GM18520 (cell line): ENCODE measurements around the gene BCL2L2.
"Not testable (repeated sequence)": the region's sequence is repeated elsewhere in the genome, so short reads cannot be mapped to it uniquely, and the experiment has no call there.

Experiments used
- ATAC-seq: cut with Tn5 transposase; IDR thresholded peaks from one replicate; pipeline ENCODE4 v1.9.1; 2021; ENCODE audit not compliant: unreplicated experiment

The BCL2L2 gene

GRCh38 chr14:23324455-23324846 lies 17.8 kb downstream of the BCL2L2 start:
- no peak for ATAC-seq

- ATAC-seq = no peak
These were observed 18.4 kb downstream of the BCL2L2 start for GRCh38 chr14:23324993-23325392.

- ATAC-seq = not testable (repeated sequence)
These were observed 19.1 kb downstream of the BCL2L2 start for GRCh38 chr14:23325746-23326145.

GRCh38 chr14:23326491-23327332 lies 20.1 kb downstream of the BCL2L2 start:
- no peak for ATAC-seq

- no peak for ATAC-seq
These were observed 21.5 kb downstream of the BCL2L2 start for GRCh38 chr14:23327947-23328744.

GRCh38 chr14:23335623-23336022 lies 29.0 kb downstream of the BCL2L2 start:
- no peak for ATAC-seq

- no peak for ATAC-seq
These were observed 33.1 kb downstream of the BCL2L2 start for GRCh38 chr14:23339506-23340268.

- ATAC-seq = no peak
These were observed 37.8 kb downstream of the BCL2L2 start for GRCh38 chr14:23344481-23344880.

GRCh38 chr14:23345987-23346692 lies 39.5 kb downstream of the BCL2L2 start:
- no peak for ATAC-seq

- ATAC-seq = no peak
These were observed 40.2 kb downstream of the BCL2L2 start for GRCh38 chr14:23346693-23347405.

GRCh38 chr14:23347406-23348296 lies 41.0 kb downstream of the BCL2L2 start:
- ATAC-seq = no peak

GRCh38 chr14:23348297-23348655 lies 41.6 kb downstream of the BCL2L2 start:
- ATAC-seq = no peak

- ATAC-seq = no peak
These were observed 42.7 kb downstream of the BCL2L2 start for GRCh38 chr14:23349156-23349845.

GRCh38 chr14:23351681-23352505 lies 45.3 kb downstream of the BCL2L2 start:
- no peak for ATAC-seq

GRCh38 chr14:23352506-23353432 lies 46.1 kb downstream of the BCL2L2 start, which contains the start of gene SLC22A17:
SLC22A17 (minus strand) TSS chr14:23352887.
- no peak for ATAC-seq

GRCh38 chr14:23353433-23353780 lies 46.8 kb downstream of the BCL2L2 start:
- ATAC-seq = no peak

GRCh38 chr14:23354990-23355389 lies 48.4 kb downstream of the BCL2L2 start:
- no peak for ATAC-seq
